NCI-H2196 (cell line): Measurements from ENCODE around the gene COL8A2.

Experiments
- DNase-seq: peaks from one replicate; lab custom pipeline; 2025; ENCODE audit not compliant: unreplicated experiment; lab: John Stamatoyannopoulos, UW

The COL8A2 gene

DNA sequence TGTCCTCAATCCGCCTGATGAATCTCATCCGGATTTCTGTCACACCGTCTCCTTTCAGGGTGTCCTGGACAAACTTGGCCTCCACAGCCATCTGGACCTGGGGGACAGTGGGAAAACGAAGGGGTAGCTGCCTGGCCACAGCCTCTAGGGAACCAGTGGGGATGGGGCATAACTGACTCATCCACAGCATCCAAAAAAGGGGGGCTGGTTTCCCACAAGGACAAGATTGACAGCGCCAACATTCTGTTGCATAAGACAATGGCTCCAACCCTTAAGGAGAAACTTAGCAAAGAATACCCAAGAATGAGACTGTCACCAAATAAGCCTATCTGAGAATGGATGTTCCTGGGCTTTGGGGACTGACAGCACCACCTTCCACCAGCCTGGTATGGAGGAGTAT, 12.2 kb upstream of the COL8A2 start:
- no peak for DNase-seq

- DNase-seq, result no peak
These were observed 11.5 kb upstream of the COL8A2 start for GRCh38 chr1:36136535-36136934.

GRCh38 chr1:36135796-36136195, 10.8 kb upstream of the COL8A2 start:
- no peak for DNase-seq

DNA sequence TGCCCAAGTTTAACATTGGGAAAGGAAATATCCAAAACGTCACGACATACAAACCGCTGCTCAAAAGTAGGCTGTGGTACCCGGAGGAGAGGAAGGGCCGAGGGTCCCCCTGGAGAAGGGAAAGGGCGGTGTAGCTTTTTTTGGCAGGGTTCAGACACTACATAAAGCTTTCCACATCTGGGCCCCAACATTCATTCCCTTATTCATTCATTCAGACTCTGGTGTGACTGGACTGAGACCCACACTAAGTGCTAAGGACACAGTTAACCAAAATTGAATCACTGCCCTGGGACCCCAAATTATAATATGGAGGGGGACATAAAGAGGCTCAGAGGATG, 10.3 kb upstream of the COL8A2 start:
- no peak for DNase-seq

DNA sequence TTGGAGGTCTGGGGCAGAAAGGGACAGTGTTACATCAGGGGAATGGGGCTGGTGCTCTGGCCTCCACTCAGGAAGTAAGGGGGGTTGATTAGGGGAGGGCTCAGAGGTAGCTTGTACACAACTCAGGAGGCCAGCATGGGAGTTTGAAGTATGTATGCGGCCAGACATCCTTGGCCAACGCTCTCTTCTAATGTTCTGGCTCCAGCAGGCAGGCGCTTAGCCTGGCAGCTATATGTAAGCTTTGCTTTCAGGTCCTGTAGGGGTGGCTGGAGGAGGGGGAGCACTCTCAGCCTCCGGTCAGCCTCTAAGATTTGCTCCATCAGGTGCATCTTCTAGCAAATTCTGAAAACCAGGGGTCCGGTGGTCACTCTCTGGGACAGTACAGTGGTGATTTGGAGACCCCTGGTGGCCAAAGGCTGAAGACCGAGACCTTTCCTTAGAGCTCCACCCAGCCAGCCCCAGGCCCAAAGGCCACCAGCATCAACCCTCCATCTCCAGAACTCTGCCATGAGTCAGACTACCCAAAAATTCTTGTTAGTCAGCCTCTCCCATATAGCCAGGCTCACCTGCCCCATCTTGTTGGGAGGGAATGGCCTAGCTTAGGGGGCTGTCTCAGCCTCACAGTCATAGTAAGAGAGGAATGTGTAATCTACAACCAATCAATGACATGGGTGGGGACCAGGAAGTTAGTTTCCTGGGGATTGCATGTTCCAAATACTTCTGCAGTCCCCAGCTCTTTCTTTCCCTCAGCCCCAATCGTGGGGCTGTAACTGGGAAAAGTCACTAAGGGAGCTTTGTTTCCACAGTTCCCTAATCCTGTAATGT, 9.7 kb upstream of the COL8A2 start:
- DNase-seq, result peak; percentile 31

- no peak for DNase-seq
These were observed 9.0 kb upstream of the COL8A2 start for GRCh38 chr1:36134031-36134430.

- peak; percentile 87 for DNase-seq
These were observed 8.5 kb upstream of the COL8A2 start for GRCh38 chr1:36133484-36133883.

- DNase-seq, result no peak
These were observed 7.0 kb upstream of the COL8A2 start for GRCh38 chr1:36132029-36132428.

DNA sequence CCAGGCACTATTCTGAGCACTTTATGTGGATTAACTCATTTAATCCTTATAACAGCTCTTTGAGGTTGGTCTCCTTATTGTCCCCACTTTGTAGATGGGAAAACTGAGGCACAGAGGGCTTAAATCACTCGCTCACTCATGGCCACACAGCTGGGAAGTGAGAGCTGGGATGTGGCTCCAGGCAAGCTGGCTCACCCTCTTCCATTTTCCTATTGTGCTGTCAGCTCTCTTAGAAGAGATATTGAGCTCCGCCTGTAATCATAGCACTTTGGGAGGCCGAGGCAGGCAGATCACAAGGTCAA, 3.8 kb upstream of the COL8A2 start:
- DNase-seq, result no peak

DNA sequence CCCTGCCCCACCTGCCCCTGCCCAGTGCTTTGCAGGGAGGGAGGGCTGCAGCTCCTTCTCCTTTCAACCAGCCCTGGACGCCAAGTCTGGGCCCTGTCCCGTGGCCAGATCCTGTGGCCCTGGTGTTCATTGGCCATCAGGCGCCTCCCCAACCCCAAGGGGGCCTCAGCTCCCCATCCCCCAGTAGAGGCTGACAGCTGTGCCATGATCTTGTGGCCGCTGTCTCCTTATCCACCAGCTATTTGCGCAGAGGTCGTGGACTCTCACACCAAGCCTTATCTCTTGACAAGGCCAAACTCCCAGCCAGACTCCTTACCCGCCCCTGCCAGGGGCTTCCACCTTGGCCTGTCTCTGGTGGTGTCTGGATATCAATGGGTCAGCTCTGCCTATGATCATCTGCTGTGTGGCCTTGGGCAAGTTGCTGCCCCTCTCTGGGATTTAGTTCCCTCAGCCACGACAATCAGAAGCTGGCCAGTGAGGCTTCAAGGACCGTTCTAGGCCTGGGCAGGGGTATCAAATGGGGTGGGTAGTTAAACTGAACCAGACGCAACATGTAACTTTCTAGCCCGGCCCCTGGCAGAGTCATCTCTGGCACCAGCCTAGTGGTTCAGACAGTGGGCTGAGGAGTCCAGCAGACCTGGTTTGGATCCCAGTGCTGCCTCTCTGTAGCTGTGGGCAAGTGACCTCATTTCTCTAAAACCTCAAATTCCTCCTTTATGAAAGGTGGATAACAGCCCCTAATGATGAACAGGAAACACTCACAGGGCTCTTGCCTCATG, 3.3 kb upstream of the COL8A2 start:
- no peak for DNase-seq

- no peak for DNase-seq
These were observed 1.9 kb upstream of the COL8A2 start for GRCh38 chr1:36126797-36127500.

- no peak for DNase-seq
These were observed 1.1 kb upstream of the COL8A2 start for GRCh38 chr1:36126005-36126716.

- no peak for DNase-seq
These were observed 456 bp downstream of the COL8A2 start for GRCh38 chr1:36124404-36125128.

GRCh38 chr1:36123356-36123755, 1.7 kb downstream of the COL8A2 start:
- DNase-seq, result no peak

GRCh38 chr1:36122062-36123030, 2.7 kb downstream of the COL8A2 start:
- no peak for DNase-seq

DNA sequence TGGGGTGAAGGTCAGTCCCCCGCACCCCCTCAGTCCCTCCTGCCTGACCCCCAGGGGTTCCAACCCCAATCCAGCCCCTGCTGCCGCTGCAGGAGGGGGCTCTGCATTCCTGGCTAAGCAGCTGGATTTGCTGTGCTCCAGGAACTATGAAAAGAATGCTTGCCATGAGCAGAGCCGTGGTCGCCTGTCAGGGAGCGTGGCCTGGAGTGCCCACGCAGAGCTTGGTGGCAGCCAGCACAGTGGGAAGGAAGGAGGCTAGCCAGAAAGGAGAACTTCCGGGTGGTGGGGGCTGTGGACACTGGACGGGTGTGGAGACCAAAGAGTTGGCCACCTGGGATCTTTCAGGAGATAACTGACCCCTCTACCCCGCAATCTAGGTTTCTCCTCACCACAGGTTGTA, 5.6 kb downstream of the COL8A2 start:
- DNase-seq, result no peak

DNA sequence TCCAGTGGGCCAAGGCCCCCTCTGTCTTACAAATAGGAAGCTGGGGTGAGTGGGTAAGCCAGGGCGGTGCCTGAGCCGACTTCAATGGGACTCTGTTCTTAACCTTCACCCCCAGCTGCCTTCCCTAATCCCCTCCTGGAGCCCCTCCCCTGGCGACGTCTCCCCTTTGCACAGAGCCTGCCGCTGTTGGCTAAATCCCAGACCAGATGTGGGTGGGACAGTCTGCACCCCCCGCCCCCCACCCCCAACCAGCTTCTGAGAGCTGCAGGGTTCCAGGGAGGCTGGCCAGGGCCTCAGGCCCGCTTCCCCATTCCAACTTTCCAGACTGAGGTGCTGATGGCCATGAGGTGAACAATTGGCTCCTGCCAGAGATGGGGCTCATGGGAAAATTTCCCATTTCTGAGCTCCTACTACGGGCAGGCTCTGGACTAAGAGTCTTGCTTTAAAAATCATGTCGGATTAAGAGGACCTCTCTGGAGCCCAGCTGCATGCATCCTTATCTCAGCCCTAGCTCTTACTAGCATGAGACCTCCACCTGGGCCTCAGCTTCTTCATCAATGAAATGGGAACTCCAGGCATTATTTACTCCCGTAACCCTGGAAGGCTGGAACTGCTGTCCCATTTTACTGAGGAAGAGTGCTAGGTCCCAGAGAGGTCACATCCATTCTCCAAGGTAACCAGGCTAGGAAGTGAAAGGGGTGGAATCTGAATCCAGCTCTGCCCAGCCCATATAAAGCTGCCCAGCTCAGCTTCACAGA, 6.4 kb downstream of the COL8A2 start:
- DNase-seq, result no peak

DNA sequence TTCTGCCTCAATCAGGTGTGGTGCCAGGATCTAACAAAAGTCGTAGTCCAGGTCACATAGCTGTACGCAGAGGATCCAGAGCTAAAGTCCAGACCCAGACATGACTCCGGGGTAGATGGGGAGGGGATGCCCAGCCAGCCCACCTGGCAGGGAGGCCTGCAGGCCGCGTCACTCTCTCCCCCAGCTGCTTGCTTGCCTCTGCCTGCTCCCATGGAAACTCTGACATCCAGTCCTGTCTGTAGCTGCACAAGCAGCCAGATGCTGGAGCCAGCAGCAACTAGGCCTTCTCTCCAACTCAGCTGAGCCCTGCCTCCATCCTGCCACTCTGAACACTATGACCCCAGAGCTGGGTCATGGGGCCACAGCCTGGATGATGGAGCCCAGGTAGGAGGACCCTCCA, 8.1 kb downstream of the COL8A2 start:
- DNase-seq, result no peak

GRCh38 chr1:36115931-36116330, 9.1 kb downstream of the COL8A2 start:
- no peak for DNase-seq
